OCI-LY3 (cell line): ENCODE results near the gene PPCDC.
A peak's percentile ranks its signal among the peaks of the same experiment; 100 is the strongest.

Experiments used
- EZH2phosphoT487 ChIP-seq: fragments of 200-600 bp; shearing (Covaris generic); IDR thresholded peaks from 2 replicates; pipeline ENCODE4 v1.6.1; 2018; ENCODE audit warnings: antibody characterized with exemption, mixed run types, low read depth
- TF ChIP-seq, protein P1 (sequence below): fragments of 200-600, 300-600 bp; sonication (generic); IDR thresholded peaks from 2 replicates; pipeline ENCODE4 v1.5.1; 2014; ENCODE audit warnings: antibody characterized with exemption, low read length, low read depth

DNA sequence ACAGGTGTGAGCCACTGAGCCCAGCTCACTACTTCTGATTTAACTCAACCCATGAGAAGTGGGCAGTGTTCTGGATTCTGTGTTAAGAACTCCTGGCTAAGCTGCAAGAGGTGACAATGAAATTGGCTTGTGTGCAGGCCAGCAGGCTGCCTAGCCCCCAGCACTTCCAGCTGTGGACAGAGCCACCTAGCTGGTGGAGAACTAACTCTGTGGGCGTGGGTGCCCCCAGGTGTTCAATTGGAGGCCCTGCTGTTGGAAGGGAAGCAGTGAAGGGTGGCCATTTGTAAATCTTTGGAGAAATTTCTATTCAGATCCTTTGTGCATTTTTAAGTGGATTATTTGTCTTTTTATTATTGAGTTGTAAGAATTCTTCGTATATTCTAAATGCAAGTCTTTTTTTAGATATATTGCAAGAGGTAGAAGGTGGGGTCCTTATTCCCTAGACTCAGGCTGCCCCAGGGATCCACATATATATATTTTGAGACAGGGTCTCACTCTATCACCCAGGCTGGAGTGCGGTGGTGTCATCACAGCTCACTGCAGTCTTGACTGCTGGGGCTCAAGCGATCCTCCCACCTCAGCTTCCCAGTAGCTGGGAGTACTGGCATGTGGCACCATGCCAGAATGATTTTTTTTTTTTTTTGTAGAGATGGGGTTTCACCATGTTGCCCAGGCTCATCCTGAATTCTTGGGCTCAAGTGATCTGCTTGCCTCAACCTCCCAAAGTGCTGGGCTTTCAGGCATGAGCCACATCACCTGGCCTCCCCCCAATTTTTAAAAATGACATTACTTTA is 35.2 kb upstream of the PPCDC start:
- TF ChIP-seq, protein P1, sequence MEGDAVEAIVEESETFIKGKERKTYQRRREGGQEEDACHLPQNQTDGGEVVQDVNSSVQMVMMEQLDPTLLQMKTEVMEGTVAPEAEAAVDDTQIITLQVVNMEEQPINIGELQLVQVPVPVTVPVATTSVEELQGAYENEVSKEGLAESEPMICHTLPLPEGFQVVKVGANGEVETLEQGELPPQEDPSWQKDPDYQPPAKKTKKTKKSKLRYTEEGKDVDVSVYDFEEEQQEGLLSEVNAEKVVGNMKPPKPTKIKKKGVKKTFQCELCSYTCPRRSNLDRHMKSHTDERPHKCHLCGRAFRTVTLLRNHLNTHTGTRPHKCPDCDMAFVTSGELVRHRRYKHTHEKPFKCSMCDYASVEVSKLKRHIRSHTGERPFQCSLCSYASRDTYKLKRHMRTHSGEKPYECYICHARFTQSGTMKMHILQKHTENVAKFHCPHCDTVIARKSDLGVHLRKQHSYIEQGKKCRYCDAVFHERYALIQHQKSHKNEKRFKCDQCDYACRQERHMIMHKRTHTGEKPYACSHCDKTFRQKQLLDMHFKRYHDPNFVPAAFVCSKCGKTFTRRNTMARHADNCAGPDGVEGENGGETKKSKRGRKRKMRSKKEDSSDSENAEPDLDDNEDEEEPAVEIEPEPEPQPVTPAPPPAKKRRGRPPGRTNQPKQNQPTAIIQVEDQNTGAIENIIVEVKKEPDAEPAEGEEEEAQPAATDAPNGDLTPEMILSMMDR = peak; percentile 72
- TF ChIP-seq EZH2phosphoT487 = no peak
